KMS-11 (cell line): Measurements from ENCODE around the gene CNP.

Source experiments
- H2AFZ ChIP-seq: fragments of 200-600 bp; sonication (generic); 2 replicates; pipeline ENCODE4 v1.6.1; 2016; ENCODE audit warnings: antibody characterized with exemption, mixed run types, low read depth
- H3K27ac ChIP-seq: fragments of 200-600 bp; sonication (generic); 2 replicates; pipeline ENCODE4 v1.6.1; 2016; ENCODE audit warnings: mild to moderate bottlenecking, mixed run types
- H3K27me3 ChIP-seq: fragments of 200-600 bp; sonication (generic); 2 replicates; pipeline ENCODE4 v1.6.1; 2017; ENCODE audit warnings: mild to moderate bottlenecking, low read depth, mixed run types, moderate library complexity; ENCODE audit not compliant: insufficient read depth
- H3K36me3 ChIP-seq: fragments of 200-600 bp; sonication (generic); 2 replicates; pipeline ENCODE4 v1.6.1; 2017; ENCODE audit warnings: mild to moderate bottlenecking, mixed run types; ENCODE audit not compliant: insufficient read depth
- H3K4me1 ChIP-seq: fragments of 200-600 bp; sonication (generic); 2 replicates; pipeline ENCODE4 v1.6.1; 2016; ENCODE audit warnings: mild to moderate bottlenecking, low read depth, mixed run types; ENCODE audit not compliant: poor library complexity, severe bottlenecking
- H3K4me2 ChIP-seq: fragments of 200-600 bp; sonication (generic); 2 replicates; pipeline ENCODE4 v1.7.0; 2016; ENCODE audit warnings: mild to moderate bottlenecking, mixed run types
- H3K4me3 ChIP-seq: fragments of 200-600 bp; sonication (generic); IDR thresholded peaks from 2 replicates; pipeline ENCODE4 v1.6.1; 2017; ENCODE audit warnings: low read depth, low read length, mixed read lengths; ENCODE audit not compliant: insufficient read depth
- H3K79me2 ChIP-seq: fragments of 200-600 bp; sonication (generic); 2 replicates; pipeline ENCODE4 v1.6.1; 2016; ENCODE audit warnings: low read depth, mixed run types; ENCODE audit not compliant: insufficient read depth
- H3K9ac ChIP-seq: fragments of 200-600 bp; sonication (generic); 2 replicates; pipeline ENCODE4 v1.6.1; 2016; ENCODE audit warnings: mild to moderate bottlenecking, mixed run types
- H4K20me1 ChIP-seq: fragments of 200-600 bp; sonication (generic); 2 replicates; pipeline ENCODE4 v1.6.1; 2016; ENCODE audit warnings: mild to moderate bottlenecking, mixed run types; ENCODE audit not compliant: insufficient read depth
- TF ChIP-seq, protein P1 (sequence below): fragments of 200-600 bp; sonication (generic); conservative IDR thresholded peaks from 2 replicates; pipeline ENCODE4 v1.6.1; 2017; ENCODE audit warnings: low read depth, mild to moderate bottlenecking, antibody characterized with exemption, low read length, moderate library complexity, mixed read lengths

The CNP gene

DNA sequence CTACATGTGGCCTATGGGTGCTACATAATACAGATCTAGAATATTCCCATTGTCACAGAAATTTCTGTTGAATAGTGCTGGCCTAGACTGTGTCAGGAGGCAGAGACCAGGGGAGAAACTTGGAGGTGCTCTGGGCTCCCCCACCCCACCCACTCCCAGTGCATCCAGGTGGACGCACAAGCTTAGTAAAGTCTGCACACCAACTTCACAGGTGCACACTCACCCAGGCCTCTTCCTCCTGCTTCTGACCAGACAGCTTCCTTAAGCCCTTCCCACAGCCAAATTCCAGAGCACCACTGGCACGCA is 7.6 kb upstream of the CNP start:
- Histone ChIP-seq H3K4me2 (no peak overlapping the region), H3K79me2 (no peaks in the 10 kb centered on the region), H3K36me3 (no peaks in the 10 kb centered on the region), H3K4me3 (no peak overlapping the region), H3K4me1 (peaks cover 24% of the 10 kb centered on the region), H3K27ac (no peak overlapping the region), H3K9ac (no peak overlapping the region), H2AFZ (no peak overlapping the region), H4K20me1 (no peaks in the 10 kb centered on the region), H3K27me3 (no peaks in the 10 kb centered on the region)
- TF ChIP-seq, protein P1, sequence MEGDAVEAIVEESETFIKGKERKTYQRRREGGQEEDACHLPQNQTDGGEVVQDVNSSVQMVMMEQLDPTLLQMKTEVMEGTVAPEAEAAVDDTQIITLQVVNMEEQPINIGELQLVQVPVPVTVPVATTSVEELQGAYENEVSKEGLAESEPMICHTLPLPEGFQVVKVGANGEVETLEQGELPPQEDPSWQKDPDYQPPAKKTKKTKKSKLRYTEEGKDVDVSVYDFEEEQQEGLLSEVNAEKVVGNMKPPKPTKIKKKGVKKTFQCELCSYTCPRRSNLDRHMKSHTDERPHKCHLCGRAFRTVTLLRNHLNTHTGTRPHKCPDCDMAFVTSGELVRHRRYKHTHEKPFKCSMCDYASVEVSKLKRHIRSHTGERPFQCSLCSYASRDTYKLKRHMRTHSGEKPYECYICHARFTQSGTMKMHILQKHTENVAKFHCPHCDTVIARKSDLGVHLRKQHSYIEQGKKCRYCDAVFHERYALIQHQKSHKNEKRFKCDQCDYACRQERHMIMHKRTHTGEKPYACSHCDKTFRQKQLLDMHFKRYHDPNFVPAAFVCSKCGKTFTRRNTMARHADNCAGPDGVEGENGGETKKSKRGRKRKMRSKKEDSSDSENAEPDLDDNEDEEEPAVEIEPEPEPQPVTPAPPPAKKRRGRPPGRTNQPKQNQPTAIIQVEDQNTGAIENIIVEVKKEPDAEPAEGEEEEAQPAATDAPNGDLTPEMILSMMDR = no peak

DNA sequence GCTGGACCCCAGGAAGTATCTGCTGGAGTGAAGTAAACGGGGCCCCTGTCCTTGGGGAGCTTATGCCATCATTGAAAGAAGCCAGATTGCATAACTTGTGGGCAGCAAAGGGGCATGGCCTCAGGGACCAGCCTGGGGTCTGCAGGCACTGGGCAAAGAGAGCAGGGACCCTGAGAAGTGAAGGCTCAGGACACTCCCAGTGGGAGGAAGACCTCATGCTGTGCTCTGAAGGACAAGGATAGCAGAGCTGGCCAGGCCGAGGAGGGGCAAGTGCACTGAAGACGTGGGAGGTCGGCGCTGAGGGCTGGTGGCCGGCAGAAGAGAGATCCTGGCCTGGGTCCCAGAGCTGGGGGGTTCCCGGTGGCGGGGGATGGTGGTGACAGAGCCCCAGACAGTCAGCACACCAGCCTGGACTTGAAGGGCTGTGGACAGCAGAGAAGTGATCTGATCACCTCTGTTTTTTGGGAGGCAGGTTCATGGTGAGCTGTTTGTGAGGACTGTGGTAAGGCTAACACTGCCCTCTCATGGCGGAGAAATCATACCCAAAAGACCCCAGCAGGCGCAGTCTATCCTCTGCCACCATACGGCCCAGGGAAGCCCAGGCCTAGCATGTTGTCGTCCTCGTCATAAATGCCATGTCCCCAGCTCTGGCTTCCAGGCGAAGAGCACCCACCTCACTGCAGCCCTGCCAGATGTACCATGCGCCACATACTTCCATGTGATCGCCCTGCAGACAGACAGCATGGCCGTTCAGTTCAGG is 7.1 kb upstream of the CNP start:
- no peak overlapping the region for H3K9ac ChIP-seq
- H3K79me2 ChIP-seq = no peaks in the 10 kb centered on the region
- no peaks in the 10 kb centered on the region for H4K20me1 ChIP-seq
- no peak overlapping the region for H3K27ac ChIP-seq
- no peak overlapping the region for H3K4me2 ChIP-seq
- peaks cover 24% of the 10 kb centered on the region for H3K4me1 ChIP-seq
- TF ChIP-seq, protein P1 = no peak
- no peak overlapping the region for H3K4me3 ChIP-seq
- H3K27me3 ChIP-seq = no peaks in the 10 kb centered on the region
- no peak overlapping the region for H2AFZ ChIP-seq
- no peaks in the 10 kb centered on the region for H3K36me3 ChIP-seq

DNA sequence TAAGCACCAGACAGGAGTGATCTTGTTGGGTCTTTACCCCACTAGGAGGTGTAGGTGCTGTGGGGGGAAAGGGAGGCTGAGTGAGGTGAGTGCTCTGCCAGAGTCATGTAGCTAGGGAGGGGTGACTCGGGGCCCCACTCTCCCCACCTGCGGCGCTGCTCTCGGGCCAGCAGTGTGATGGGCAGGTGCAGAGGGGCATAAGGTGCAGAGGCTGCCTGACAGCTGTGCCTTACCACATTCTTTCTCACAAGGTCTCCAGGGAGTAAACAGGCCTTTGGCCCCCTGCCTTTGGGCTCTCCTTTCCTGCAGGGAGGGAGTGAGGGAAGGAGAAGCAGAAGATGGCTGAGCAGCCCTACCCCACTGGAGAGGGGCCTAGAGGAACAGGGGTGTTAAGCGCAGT is 4.5 kb upstream of the CNP start:
- no peak overlapping the region for H3K9ac ChIP-seq
- peaks cover 32% of the 10 kb centered on the region for H3K4me1 ChIP-seq
- H3K36me3 ChIP-seq = no peaks in the 10 kb centered on the region
- no peak overlapping the region for H2AFZ ChIP-seq
- H3K79me2 ChIP-seq = peaks cover 3% of the 10 kb centered on the region
- no peak overlapping the region for H3K4me3 ChIP-seq
- peak overlapping the region; percentile 2; the same call in 1 of the 2 replicates for H3K4me2 ChIP-seq
- no peak overlapping the region for H3K27ac ChIP-seq
- TF ChIP-seq, protein P1 = no peak
- no peaks in the 10 kb centered on the region for H3K27me3 ChIP-seq
- H4K20me1 ChIP-seq = no peaks in the 10 kb centered on the region

DNA sequence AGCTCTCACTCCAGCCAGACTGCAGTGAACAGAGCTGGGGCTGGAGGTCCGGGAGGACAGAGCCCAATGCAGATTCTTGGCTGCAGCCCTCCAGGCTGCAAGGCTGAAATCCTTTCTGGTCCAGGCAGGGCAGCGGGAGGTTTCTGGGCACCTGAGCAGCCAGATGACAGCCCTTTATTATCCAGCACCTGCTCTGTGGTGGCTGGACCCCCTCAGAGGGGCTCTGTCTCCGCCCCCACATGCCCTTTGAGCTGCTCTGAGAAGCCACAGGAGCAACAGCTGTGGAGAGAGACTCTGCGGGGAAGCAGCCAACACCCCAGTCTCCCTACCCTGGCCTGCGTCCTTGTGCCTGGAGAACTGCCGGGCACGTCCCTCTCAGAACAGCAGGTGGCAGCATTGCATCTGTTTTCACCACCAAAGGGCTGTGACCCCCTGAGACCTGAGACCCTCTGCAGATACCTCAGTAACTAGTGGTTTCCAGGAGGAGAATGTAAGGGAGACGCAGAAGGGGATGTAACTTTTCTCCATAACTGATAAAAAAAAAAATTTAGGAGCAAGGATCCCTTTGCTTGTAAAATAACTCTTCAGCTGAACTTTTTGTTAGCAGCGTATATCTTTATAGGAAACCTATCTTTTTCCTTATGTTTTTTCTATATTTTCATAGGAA is 3.7 kb upstream of the CNP start:
- no peaks in the 10 kb centered on the region for H3K27me3 ChIP-seq
- H4K20me1 ChIP-seq = no peaks in the 10 kb centered on the region
- H3K27ac ChIP-seq = no peak overlapping the region
- peaks cover 11% of the 10 kb centered on the region for H3K79me2 ChIP-seq
- TF ChIP-seq, protein P1 = peak; percentile 97
- H2AFZ ChIP-seq = peak overlapping the region; percentile 23; the same call in 1 of the 2 replicates
- no peak overlapping the region for H3K4me3 ChIP-seq
- H3K9ac ChIP-seq = no peak overlapping the region
- H3K36me3 ChIP-seq = no peaks in the 10 kb centered on the region
- H3K4me1 ChIP-seq = peaks cover 36% of the 10 kb centered on the region
- peak overlapping the region; percentile 2; the same call in 1 of the 2 replicates for H3K4me2 ChIP-seq
